UCSD-AML1 (cell line): ENCODE measurements around the gene CST4.
A peak's percentile ranks its signal among the peaks of the same experiment; 100 is the strongest.
"Not testable (repeated sequence)": the region's sequence is repeated elsewhere in the genome, so short reads cannot be mapped to it uniquely, and the experiment has no call there.

Experiments
- DNase-seq: peaks from one replicate; lab custom pipeline; 2025; ENCODE audit not compliant: unreplicated experiment; lab: John Stamatoyannopoulos, UW

The CST4 gene

GRCh38 chr20:23662276-23662870 lies 26.5 kb downstream of the CST4 start:
- no peak for DNase-seq

DNA sequence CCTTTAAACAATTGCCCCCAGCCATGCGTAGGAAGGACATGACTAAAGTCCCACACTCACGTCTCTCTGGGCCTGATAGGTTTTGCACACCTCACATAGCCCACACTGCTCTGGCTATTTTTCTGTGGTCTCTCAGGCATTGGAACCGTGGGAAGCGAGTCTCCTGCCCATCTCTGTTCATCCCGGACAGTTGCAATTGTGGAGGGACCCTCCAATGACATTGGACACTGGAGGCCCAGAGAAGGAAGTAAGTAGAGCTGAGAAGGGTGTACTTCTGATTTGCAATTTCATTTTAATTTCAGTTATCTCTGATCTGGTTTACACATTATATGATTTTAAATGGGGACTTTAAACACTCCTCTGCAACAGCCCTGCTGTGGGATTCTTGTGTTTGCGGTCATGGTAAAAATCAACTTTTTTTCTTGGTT lies 27.8 kb downstream of the CST4 start:
- no peak for DNase-seq

- no peak for DNase-seq
Observed at GRCh38 chr20:23659989-23660837, 28.6 kb downstream of the CST4 start.

DNA sequence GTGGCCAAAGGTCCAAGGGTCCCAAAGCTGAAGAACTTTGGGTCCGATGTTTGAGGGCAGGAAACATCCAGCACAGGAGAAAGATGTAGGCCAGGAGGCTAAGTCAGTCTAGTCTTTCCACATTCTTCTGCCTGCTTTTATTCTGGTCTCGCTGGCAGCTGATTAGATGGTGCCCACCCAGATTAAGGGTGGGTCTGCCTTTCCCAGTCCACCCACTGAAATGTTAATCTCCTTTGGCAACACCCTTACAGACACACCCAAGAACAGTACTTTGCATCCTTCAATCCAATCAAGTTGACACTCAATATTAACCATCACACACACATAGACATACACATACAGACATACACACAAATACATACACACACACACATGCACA lies 29.2 kb downstream of the CST4 start:
- DNase-seq, result not testable (repeated sequence)

DNA sequence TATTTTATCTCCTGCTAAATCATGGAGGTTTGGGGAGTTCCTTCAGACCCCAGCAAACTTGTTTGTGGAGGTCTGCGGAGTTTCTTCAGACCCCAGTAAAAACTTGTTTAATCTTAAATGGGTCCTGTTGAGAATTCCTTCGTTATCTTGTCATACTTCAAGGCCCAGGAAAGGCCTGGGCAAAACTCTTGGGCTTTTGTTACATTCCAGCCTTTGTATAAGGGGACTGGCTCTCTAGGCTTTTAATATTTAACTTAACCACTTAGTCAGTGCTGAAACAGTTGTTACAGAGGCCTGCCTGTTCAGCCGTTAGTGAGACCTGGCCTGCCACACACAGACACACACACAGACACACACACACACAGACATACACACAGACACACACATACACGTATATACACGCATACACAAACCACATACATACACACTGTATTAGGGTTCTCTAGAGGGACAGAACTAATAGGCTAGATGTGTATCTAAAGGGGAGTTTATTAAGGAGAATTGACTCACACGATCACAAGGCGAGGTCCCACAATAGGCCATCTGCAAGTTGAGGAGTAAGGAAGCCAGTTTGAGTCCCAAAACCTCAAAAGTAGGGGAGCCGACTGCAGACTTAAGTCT lies 29.7 kb downstream of the CST4 start:
- DNase-seq, result no peak

- DNase-seq, result no peak
Observed at GRCh38 chr20:23658336-23658735, 30.5 kb downstream of the CST4 start.

- DNase-seq, result no peak
Observed at GRCh38 chr20:23657202-23657601, 31.6 kb downstream of the CST4 start.

- DNase-seq, result no peak
Observed at GRCh38 chr20:23656372-23656771, 32.5 kb downstream of the CST4 start.

GRCh38 chr20:23655491-23656211 lies 33.2 kb downstream of the CST4 start:
- DNase-seq, result peak; percentile 71

DNA sequence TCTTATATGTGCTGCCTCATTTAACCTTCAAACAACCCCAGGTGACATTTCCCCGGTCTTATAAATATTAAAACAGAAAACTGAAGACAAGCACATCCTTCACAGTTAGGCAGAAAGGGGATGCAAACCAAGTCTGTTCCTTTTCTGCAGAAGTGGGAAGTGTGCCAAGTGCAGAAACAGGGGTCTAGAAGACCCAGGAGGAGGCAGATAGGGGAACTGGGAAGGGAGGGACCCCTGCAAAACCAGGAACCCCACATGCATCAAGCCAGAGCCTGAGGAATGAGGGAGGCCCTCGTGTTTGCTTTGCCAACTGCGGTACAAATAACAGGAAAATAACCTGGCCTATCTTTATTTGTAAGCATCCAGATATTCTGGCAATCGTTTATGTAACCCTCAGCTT lies 34.1 kb downstream of the CST4 start:
- no peak for DNase-seq

DNA sequence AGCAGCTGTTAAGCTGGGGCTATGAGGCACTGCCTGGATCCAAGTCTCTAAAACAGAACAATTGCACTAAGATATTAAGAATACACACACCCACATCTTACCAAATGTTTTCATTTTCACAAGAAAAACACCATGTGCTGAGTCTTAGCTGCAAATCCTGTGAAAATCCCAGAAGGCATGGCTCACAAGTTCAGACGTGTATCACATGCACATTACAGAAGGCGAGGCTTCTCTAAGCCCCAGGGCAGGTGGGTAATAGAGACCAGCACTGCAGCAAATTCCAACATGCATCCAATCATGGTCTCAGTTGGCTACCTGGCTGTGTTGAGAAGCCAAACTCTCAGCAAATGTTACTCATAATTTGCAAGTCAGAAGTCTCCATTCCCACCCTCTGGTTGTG lies 34.8 kb downstream of the CST4 start:
- DNase-seq, result no peak

GRCh38 chr20:23653400-23653938 lies 35.4 kb downstream of the CST4 start:
- DNase-seq, result no peak

DNA sequence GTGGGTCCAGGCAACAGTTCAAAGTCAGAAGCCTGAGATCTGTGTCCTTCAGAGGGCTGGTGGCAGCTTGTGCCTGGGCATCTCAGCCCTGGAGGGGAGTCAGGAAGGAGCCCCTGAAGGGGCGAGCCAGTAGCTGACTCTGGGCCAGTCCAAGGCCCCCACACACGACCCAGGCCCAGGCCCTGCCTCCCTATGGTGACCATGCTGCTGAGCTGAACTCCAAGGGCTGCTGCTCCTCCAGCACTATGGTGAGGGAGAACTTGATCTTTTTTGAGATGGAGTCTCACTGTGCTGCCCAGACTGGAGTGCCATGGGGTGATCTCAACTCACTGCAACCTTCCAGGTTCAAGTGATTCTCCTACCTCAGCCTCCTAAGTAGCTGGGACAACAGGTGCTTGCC lies 35.9 kb downstream of the CST4 start:
- no peak for DNase-seq

GRCh38 chr20:23652371-23652770 lies 36.5 kb downstream of the CST4 start:
- no peak for DNase-seq

GRCh38 chr20:23651117-23651516 lies 37.7 kb downstream of the CST4 start:
- no peak for DNase-seq

DNA sequence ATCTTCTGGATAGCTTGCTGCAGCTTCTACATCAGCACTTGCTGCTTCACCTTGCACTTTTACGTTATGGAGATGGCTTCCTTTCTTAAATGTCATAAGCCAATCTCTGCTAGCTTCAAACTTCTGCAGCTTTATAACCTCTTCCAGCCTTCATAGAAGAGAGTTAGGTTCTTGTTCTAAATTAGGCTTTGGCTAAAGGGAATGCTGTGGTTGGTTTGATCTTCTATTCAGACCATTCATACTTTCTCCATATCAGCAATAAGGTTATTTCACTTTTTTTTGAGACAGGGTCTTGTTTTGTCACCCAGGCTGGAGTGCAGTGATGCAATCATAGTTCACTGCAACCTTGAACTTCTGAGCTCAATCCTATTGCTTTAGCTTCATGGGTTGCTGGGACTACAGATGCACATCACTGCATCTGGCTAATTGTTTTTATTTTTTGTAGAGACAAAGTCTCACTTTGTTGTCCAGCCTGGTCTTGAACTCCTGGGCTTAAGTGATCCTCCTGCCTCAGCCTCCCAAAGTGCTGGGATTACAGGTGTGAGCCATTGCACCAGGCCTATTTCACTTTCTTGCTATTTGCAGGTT lies 38.9 kb downstream of the CST4 start:
- DNase-seq, result no peak

- no peak for DNase-seq
Observed at GRCh38 chr20:23649242-23649641, 39.6 kb downstream of the CST4 start.

DNA sequence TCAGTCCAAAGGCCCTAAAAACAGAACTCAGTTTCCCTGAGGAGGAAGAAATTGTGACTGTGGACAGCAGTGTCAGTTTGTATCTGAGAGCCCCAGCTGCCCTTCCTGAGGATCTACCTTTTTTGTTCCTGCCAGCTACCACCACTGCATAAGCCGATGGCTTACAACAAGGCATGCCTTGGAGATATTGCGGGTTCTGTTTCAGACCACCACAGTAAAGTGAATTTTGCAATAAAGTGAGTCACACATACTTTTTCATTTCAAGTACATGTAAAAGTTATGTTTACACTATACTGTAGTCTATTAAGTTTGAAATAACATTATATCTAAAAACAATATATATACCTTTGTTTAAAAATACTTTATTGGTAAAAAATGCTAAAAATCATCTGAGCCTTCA lies 41.5 kb downstream of the CST4 start:
- no peak for DNase-seq

- no peak for DNase-seq
Observed at GRCh38 chr20:23646106-23646873, 42.5 kb downstream of the CST4 start.

DNA sequence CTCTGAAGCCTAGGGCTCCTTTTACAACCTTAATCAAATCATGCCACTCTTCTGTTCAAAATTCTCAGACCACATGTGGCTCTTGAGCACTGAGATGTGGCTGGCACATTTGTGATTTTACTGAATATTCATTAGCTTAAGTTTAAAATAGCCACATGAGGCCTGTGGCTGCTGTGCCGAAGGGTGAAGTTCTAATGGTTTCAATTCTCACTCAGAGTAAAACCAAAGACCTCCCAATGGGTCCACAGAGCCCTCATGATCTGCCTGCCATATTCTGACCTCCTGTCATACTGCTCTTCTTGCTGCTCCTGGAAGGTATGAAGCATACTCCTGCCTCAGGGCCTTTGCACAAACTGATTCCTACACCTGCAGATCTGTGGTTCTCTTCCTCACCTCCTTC lies 43.3 kb downstream of the CST4 start:
- no peak for DNase-seq
